ENCODE results near the gene ELFN1.

The ELFN1 gene

GRCh38 chr7:1725766-1726630, 55.9 kb downstream of the ELFN1 start:
- DNase-seq (ENCODE audit: low read depth): no peak

- DNase-seq (ENCODE audit: low read depth): no peak
These were observed 57.0 kb downstream of the ELFN1 start for GRCh38 chr7:1727079-1727478.

- no peak for DNase-seq (ENCODE audit: low read depth)
These were observed 57.9 kb downstream of the ELFN1 start for GRCh38 chr7:1727812-1728570.

- DNase-seq (ENCODE audit: low read depth): no peak
These were observed 59.1 kb downstream of the ELFN1 start for GRCh38 chr7:1729183-1729582.

GRCh38 chr7:1729773-1730172, 59.7 kb downstream of the ELFN1 start:
- no peak for DNase-seq (ENCODE audit: low read depth)

GRCh38 chr7:1732072-1732471, 62.0 kb downstream of the ELFN1 start:
- no peak for DNase-seq (ENCODE audit: low read depth)

GRCh38 chr7:1732645-1733044, 62.6 kb downstream of the ELFN1 start:
- DNase-seq (ENCODE audit: low read depth): no peak

- DNase-seq (ENCODE audit: low read depth): no peak
These were observed 63.3 kb downstream of the ELFN1 start for GRCh38 chr7:1733206-1733907.

GRCh38 chr7:1733908-1734730, 64.0 kb downstream of the ELFN1 start:
- no peak for DNase-seq (ENCODE audit: low read depth)

- no peak for DNase-seq (ENCODE audit: low read depth)
These were observed 65.2 kb downstream of the ELFN1 start for GRCh38 chr7:1735262-1735661.

- DNase-seq (ENCODE audit: low read depth): no peak
These were observed 65.9 kb downstream of the ELFN1 start for GRCh38 chr7:1735806-1736483.

GRCh38 chr7:1736484-1736817, 66.4 kb downstream of the ELFN1 start:
- no peak for DNase-seq (ENCODE audit: low read depth)

GRCh38 chr7:1736830-1737229, 66.8 kb downstream of the ELFN1 start:
- DNase-seq (ENCODE audit: low read depth): no peak

- DNase-seq (ENCODE audit: low read depth): no peak
These were observed 67.4 kb downstream of the ELFN1 start for GRCh38 chr7:1737523-1737922.

GRCh38 chr7:1737956-1738355, 67.9 kb downstream of the ELFN1 start:
- DNase-seq (ENCODE audit: low read depth): no peak

- no peak for DNase-seq (ENCODE audit: low read depth)
These were observed 68.4 kb downstream of the ELFN1 start for GRCh38 chr7:1738511-1738910.

GRCh38 chr7:1738956-1739355, 68.9 kb downstream of the ELFN1 start:
- no peak for DNase-seq (ENCODE audit: low read depth)

- no peak for DNase-seq (ENCODE audit: low read depth)
These were observed 69.5 kb downstream of the ELFN1 start for GRCh38 chr7:1739593-1739992.

- DNase-seq (ENCODE audit: low read depth): no peak
These were observed 70.1 kb downstream of the ELFN1 start for GRCh38 chr7:1740214-1740613.

GRCh38 chr7:1741246-1741645, 71.2 kb downstream of the ELFN1 start:
- no peak for DNase-seq (ENCODE audit: low read depth)
